GM23338 (cell line): ENCODE measurements around the gene PSMB2. TPM values are rescaled to one million over a fixed set of nuclear protein-coding genes. Genes with fewer than 3 reads are reported as not detected.

ENCODE experiments used
- ATAC-seq: fragments of 200-7000 bp; cut with Tn5 transposase; 3 replicates; pipeline ENCODE4 v1.9.1; 2020
- DNase-seq: peaks from one replicate; pipeline ENCODE4 v3.0.0-alpha.2; 2015; ENCODE audit warnings: low spot score
- H2AFZ ChIP-seq: fragments of 200-600 bp; sonication (generic); 2 replicates; pipeline ENCODE4 v1.8.0; 2016; ENCODE audit warnings: antibody characterized with exemption, mild to moderate bottlenecking, moderate library complexity
- H3F3A ChIP-seq: fragments of 200-600 bp; sonication (generic); replicated peaks from 2 replicates; pipeline ENCODE4 v1.8.0; 2017; ENCODE audit warnings: antibody characterized with exemption, mixed run types, low read depth
- H3K27ac ChIP-seq: fragments of 200-600 bp; sonication (generic); 2 replicates; pipeline ENCODE4 v1.6.1; 2016; ENCODE audit warnings: low read depth
- H3K27me3 ChIP-seq: fragments of 200-600 bp; sonication (generic); 2 replicates; pipeline ENCODE4 v1.8.0; 2016; ENCODE audit warnings: mild to moderate bottlenecking, mixed run types, moderate library complexity; ENCODE audit not compliant: insufficient read depth
- H3K36me3 ChIP-seq: fragments of 200-600 bp; sonication (generic); 2 replicates; pipeline ENCODE4 v1.8.0; 2016; ENCODE audit warnings: mild to moderate bottlenecking; ENCODE audit not compliant: insufficient read depth
- H3K4me1 ChIP-seq: fragments of 200-600 bp; sonication (generic); 2 replicates; pipeline ENCODE4 v1.8.0; 2016; ENCODE audit warnings: mild to moderate bottlenecking, moderate library complexity; ENCODE audit not compliant: insufficient read depth
- H3K4me2 ChIP-seq: fragments of 200-600 bp; sonication (generic); 2 replicates; pipeline ENCODE4 v1.7.1; 2017; ENCODE audit warnings: mixed run types
- H3K4me3 ChIP-seq: fragments of 200-600 bp; sonication (generic); 2 replicates; pipeline ENCODE4 v1.6.1; 2016; ENCODE audit warnings: mixed run types
- H3K79me2 ChIP-seq: fragments of 200-600 bp; sonication (generic); replicated peaks from 2 replicates; pipeline ENCODE4 v1.8.0; 2017; ENCODE audit warnings: mild to moderate bottlenecking; ENCODE audit not compliant: insufficient read depth
- H3K9me2 ChIP-seq: fragments of 200-600 bp; sonication (generic); 2 replicates; pipeline ENCODE4 v1.8.0; 2017; ENCODE audit not compliant: insufficient read depth
- H4K20me1 ChIP-seq: fragments of 200-600 bp; sonication (generic); replicated peaks from 2 replicates; pipeline ENCODE4 v1.8.0; 2017; ENCODE audit warnings: mild to moderate bottlenecking; ENCODE audit not compliant: insufficient read depth
- H3K27ac Mint-ChIP-seq: 2 replicates; pipeline ENCODE4 v1.8.0; 2020; ENCODE audit warnings: inconsistent platforms, mild to moderate bottlenecking, moderate library complexity, mixed read lengths
- H3K27me3 Mint-ChIP-seq: 3 replicates; pipeline ENCODE4 v1.8.0; 2022; ENCODE audit warnings: low read depth, mild to moderate bottlenecking, moderate library complexity, mixed read lengths, inconsistent platforms; ENCODE audit not compliant: insufficient read depth, poor library complexity
- H3K36me3 Mint-ChIP-seq: 3 replicates; pipeline ENCODE4 v1.8.0; 2021; ENCODE audit warnings: low read depth, mild to moderate bottlenecking, inconsistent platforms, moderate library complexity, mixed read lengths
- H3K4me1 Mint-ChIP-seq: 3 replicates; pipeline ENCODE4 v1.8.0; 2020; ENCODE audit warnings: mild to moderate bottlenecking, inconsistent platforms, mixed read lengths
- H3K4me3 Mint-ChIP-seq: 3 replicates; pipeline ENCODE4 v1.8.0; 2021; ENCODE audit warnings: moderate library complexity, mild to moderate bottlenecking, inconsistent platforms, mixed read lengths
- H3K9me3 Mint-ChIP-seq: 3 replicates; pipeline ENCODE4 v1.8.0; 2020; ENCODE audit warnings: moderate library complexity, mild to moderate bottlenecking, inconsistent platforms, mixed read lengths
- CREB1 ChIP-seq: fragments of 250-450 bp; sonication (Bioruptor Pico); IDR thresholded peaks from 2 replicates; pipeline ENCODE4 v1.5.0; 2020; ENCODE audit warnings: low read depth, mild to moderate bottlenecking, moderate library complexity
- EZH2 ChIP-seq: fragments of 200-600 bp; sonication (generic); IDR thresholded peaks from one replicate; pipeline ENCODE4 v1.8.0; 2017; ENCODE audit warnings: antibody characterized with exemption, mild to moderate bottlenecking, low read depth; ENCODE audit not compliant: unreplicated experiment
- EZH2phosphoT487 ChIP-seq: fragments of 200-600 bp; sonication (generic); IDR thresholded peaks from one replicate; pipeline ENCODE4 v1.8.1; 2018; ENCODE audit warnings: antibody characterized with exemption; ENCODE audit not compliant: unreplicated experiment
- JUNB ChIP-seq: IDR thresholded peaks from one replicate; pipeline ENCODE4 v1.6.1; 2016; ENCODE audit warnings: antibody characterized with exemption; ENCODE audit not compliant: unreplicated experiment
- NANOG ChIP-seq: IDR thresholded peaks from 2 replicates; pipeline ENCODE4 v1.6.1; 2016; ENCODE audit warnings: antibody characterized with exemption, borderline replicate concordance
- POLR2AphosphoS5 ChIP-seq: IDR thresholded peaks from 2 replicates; pipeline ENCODE4 v1.6.1; 2016; ENCODE audit warnings: antibody characterized with exemption, low read depth
- STAT1 ChIP-seq: IDR thresholded peaks from one replicate; pipeline ENCODE4 v1.6.1; 2016; ENCODE audit warnings: antibody characterized with exemption; ENCODE audit not compliant: unreplicated experiment
- ZNF114 ChIP-seq: fragments of 250-450 bp; sonication (Bioruptor Pico); IDR thresholded peaks from 2 replicates; pipeline ENCODE4 v1.5.0; 2020; ENCODE audit warnings: mild to moderate bottlenecking, moderate library complexity
- ZNF331 ChIP-seq: fragments of 250-450 bp; sonication (Bioruptor Pico); IDR thresholded peaks from 2 replicates; pipeline ENCODE4 v1.5.0; 2020; ENCODE audit warnings: low read depth, mild to moderate bottlenecking, moderate library complexity
- polyA plus RNA-seq: library from polyadenylated mRNA; unstranded; fragments of >200 nt; fragmentation: Nextera tagmentation; extraction: Ambion mirVana; gene quantifications from 2 replicates; pipeline ENCODE4 v1.2.1, GENCODE V29; 2016
- total RNA-seq: library from RNA; depleted of rRNA; stranded (reverse); fragments of >200 nt; shearing (Covaris generic); gene quantifications from 2 replicates; pipeline ENCODE4 v1.2.3, GENCODE V29; 2014
- TF ChIP-seq, protein P1 (sequence below): IDR thresholded peaks from one replicate; pipeline ENCODE4 v1.6.1; 2018; ENCODE audit warnings: antibody characterized with exemption; ENCODE audit not compliant: unreplicated experiment
- TF ChIP-seq, protein P2 (sequence below), 2 experiments: fragments of 200-600 bp in 1 of 2; sonication (generic) in 1 of 2; conservative IDR thresholded peaks; 2 replicates each; pipeline versions ENCODE4 v1.5.1 to v1.6.1; 2016 to 2017; ENCODE audit warnings: antibody characterized with exemption in 2 of 2, low read depth in 2 of 2, mild to moderate bottlenecking in 2 of 2, moderate library complexity in 1 of 2
- TF ChIP-seq, protein P3 (sequence below): IDR thresholded peaks from 2 replicates; pipeline ENCODE4 v1.6.1; 2016; ENCODE audit warnings: antibody characterized with exemption

Gene PSMB2
- total and polyA plus RNA-seq, 2 experiments from 2014 or later, result 68.2 to 147 TPM

DNA sequence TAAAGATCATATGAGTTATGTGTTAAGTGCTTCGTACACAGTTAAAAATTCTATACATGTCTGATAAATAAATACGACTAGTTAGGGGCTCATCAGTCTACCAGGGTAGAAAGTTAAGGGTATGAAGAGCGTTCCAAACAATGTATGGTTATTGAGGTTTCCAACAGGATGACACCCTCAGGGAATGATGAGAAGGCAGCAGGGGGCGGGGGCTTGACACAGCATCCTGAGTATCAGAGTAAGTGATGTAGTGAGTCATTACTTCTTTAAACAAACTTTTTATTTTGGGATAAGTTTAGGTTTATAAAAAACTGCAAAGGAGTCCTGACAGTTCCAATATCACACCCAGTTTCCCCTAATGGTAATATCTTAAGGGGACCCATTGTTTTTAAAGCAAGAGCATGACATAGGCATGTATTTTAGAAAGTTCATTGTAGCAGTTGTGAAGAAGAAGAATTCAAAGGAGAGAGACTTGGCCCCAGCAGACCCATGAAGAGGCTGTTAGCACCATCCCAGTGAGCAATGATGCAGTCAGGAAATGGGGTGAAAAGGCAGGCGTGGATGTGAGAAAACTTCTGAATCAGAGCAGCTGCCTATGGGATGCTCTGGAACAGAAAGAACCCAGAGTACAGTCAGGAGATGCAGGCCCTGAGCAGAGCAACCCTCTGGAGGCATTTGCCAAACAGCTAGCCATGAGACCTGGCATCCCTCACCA, 15.0 kb upstream of the PSMB2 start (continued):
- TF ChIP-seq, protein P1, sequence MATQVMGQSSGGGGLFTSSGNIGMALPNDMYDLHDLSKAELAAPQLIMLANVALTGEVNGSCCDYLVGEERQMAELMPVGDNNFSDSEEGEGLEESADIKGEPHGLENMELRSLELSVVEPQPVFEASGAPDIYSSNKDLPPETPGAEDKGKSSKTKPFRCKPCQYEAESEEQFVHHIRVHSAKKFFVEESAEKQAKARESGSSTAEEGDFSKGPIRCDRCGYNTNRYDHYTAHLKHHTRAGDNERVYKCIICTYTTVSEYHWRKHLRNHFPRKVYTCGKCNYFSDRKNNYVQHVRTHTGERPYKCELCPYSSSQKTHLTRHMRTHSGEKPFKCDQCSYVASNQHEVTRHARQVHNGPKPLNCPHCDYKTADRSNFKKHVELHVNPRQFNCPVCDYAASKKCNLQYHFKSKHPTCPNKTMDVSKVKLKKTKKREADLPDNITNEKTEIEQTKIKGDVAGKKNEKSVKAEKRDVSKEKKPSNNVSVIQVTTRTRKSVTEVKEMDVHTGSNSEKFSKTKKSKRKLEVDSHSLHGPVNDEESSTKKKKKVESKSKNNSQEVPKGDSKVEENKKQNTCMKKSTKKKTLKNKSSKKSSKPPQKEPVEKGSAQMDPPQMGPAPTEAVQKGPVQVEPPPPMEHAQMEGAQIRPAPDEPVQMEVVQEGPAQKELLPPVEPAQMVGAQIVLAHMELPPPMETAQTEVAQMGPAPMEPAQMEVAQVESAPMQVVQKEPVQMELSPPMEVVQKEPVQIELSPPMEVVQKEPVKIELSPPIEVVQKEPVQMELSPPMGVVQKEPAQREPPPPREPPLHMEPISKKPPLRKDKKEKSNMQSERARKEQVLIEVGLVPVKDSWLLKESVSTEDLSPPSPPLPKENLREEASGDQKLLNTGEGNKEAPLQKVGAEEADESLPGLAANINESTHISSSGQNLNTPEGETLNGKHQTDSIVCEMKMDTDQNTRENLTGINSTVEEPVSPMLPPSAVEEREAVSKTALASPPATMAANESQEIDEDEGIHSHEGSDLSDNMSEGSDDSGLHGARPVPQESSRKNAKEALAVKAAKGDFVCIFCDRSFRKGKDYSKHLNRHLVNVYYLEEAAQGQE, result no peak
- TF ChIP-seq ZNF331 (CRISPR knock-in tag), result no peak

DNA sequence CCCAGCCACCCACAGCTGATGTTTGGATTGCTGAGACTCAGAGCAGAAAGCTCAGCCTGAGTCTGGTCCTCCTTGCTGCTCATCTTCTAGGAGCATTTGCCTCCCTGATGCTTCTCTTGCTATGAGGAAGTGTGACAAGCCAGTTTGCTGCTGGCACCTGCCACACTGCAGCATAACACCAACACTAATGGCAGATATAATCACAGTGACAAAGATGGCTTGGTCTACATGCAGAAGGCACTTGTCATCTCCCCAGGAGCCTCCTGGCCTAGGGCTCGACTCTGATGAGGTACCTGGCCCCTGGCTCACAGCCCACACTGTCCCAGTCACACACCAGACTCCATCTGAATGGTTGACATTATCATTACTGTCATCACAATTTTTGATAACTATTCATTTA, 13.9 kb upstream of the PSMB2 start:
- H2AFZ ChIP-seq, result no peak overlapping the region
- Mint-ChIP-seq H3K36me3 (no peaks in the 10 kb centered on the region), H3K27ac (no peak overlapping the region)

DNA sequence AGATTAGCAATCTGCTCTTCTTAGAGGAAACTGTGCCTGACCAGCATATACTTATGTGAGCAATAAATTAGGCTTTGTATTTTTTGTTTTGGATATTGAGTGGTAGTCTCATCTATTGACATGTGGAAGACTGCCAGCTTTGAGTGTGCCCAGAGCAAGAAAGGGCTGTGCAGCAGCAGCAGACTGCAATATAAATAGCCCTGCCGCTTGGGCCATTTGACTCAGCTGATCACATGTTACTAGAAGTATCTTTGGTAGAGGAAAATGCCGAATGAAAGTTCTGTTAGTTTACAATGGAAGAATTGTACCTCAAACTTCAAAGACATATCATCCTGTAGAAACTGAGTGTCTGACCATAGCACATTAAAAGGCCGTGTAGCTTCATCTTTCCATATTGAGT, 9.1 kb upstream of the PSMB2 start:
- no peak overlapping the region for H2AFZ ChIP-seq
- ATAC-seq (no peak), DNase-seq (no peak)
- Mint-ChIP-seq H3K27ac (no peak overlapping the region), H3K4me1 (no peaks in the 10 kb centered on the region), H3K27me3 (peaks cover 4% of the 10 kb centered on the region), H3K9me3 (no peaks in the 10 kb centered on the region), H3K36me3 (no peaks in the 10 kb centered on the region), H3K4me3 (no peak overlapping the region)
- H3K27me3 ChIP-seq, result no peaks in the 10 kb centered on the region
- H3K36me3 ChIP-seq, result no peaks in the 10 kb centered on the region
- H3K4me3 ChIP-seq, result no peak overlapping the region
- H3K79me2 ChIP-seq, result no peaks in the 10 kb centered on the region
- H4K20me1 ChIP-seq, result no peaks in the 10 kb centered on the region
- H3K4me1 ChIP-seq, result no peaks in the 10 kb centered on the region
- 0 out of 2 replicates have a peak, but pooled peaks cover 3% of the 10 kb centered on the region for H3K9me2 ChIP-seq
- no peak overlapping the region for H3K4me2 ChIP-seq
- no peak overlapping the region for H3K27ac ChIP-seq
- H3F3A ChIP-seq, result no peaks in the 10 kb centered on the region
- no peak for TF ChIP-seq ZNF331 (CRISPR knock-in tag)
- TF ChIP-seq EZH2, result no peak
- TF ChIP-seq, protein P2, sequence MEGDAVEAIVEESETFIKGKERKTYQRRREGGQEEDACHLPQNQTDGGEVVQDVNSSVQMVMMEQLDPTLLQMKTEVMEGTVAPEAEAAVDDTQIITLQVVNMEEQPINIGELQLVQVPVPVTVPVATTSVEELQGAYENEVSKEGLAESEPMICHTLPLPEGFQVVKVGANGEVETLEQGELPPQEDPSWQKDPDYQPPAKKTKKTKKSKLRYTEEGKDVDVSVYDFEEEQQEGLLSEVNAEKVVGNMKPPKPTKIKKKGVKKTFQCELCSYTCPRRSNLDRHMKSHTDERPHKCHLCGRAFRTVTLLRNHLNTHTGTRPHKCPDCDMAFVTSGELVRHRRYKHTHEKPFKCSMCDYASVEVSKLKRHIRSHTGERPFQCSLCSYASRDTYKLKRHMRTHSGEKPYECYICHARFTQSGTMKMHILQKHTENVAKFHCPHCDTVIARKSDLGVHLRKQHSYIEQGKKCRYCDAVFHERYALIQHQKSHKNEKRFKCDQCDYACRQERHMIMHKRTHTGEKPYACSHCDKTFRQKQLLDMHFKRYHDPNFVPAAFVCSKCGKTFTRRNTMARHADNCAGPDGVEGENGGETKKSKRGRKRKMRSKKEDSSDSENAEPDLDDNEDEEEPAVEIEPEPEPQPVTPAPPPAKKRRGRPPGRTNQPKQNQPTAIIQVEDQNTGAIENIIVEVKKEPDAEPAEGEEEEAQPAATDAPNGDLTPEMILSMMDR (conservative IDR thresholded peaks at IDR 0.05; ENCODE audit: low read depth in 2 of 2), result no peak
- no peak for TF ChIP-seq EZH2phosphoT487
- TF ChIP-seq CREB1, result no peak
- no peak for TF ChIP-seq POLR2AphosphoS5
- TF ChIP-seq, protein P1, result no peak
- no peak for TF ChIP-seq STAT1
- TF ChIP-seq, protein P3, sequence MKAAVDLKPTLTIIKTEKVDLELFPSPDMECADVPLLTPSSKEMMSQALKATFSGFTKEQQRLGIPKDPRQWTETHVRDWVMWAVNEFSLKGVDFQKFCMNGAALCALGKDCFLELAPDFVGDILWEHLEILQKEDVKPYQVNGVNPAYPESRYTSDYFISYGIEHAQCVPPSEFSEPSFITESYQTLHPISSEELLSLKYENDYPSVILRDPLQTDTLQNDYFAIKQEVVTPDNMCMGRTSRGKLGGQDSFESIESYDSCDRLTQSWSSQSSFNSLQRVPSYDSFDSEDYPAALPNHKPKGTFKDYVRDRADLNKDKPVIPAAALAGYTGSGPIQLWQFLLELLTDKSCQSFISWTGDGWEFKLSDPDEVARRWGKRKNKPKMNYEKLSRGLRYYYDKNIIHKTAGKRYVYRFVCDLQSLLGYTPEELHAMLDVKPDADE, result no peak
- TF ChIP-seq JUNB, result no peak
- no peak for TF ChIP-seq NANOG
- TF ChIP-seq ZNF114 (CRISPR knock-in tag), result no peak

More for the DNA sequence above, 13.9 kb upstream of the PSMB2 start:
- 0 out of 2 replicates have a peak, but pooled peaks cover 3% of the 10 kb centered on the region for H3K9me2 ChIP-seq
- no peaks in the 10 kb centered on the region for H3K27me3 ChIP-seq
- no peaks in the 10 kb centered on the region; the same call in 1 of the 2 replicates for H4K20me1 ChIP-seq
- no peaks in the 10 kb centered on the region for H3K9me3 Mint-ChIP-seq
- H3K36me3 ChIP-seq, result no peaks in the 10 kb centered on the region
- H3K4me3 Mint-ChIP-seq, result no peak overlapping the region
- no peak overlapping the region for H3K4me3 ChIP-seq
- no peaks in the 10 kb centered on the region for H3K4me1 Mint-ChIP-seq
- no peaks in the 10 kb centered on the region for H3F3A ChIP-seq
- no peaks in the 10 kb centered on the region for H3K4me1 ChIP-seq
- DNase-seq, result no peak
- TF ChIP-seq EZH2, result no peak
- H3K27ac ChIP-seq, result no peak overlapping the region
- no peak for ATAC-seq
- H3K27me3 Mint-ChIP-seq, result peaks cover 7% of the 10 kb centered on the region
- H3K79me2 ChIP-seq, result no peaks in the 10 kb centered on the region
- no peak overlapping the region for H3K4me2 ChIP-seq
